Right kidney (tissue), 9 donors: ENCODE data around the gene CRKL.
"Not testable (repeated sequence)": the region's sequence is repeated elsewhere in the genome, so short reads cannot be mapped to it uniquely, and the experiment has no call there.

ENCODE experiments used
- DNase-seq: peaks from one replicate; pipeline ENCODE4 v3.0.0-alpha.2; 2016
- long read RNA-seq, 8 donors: transcript quantifications; one replicate each; lab custom pipeline, GENCODE V29; 2026

The CRKL gene
- long read RNA-seq, donor 1, full-length matches to known transcripts: 10 of 10 reads
- long read RNA-seq, donor 1, partial matches to known transcripts: 0 of 10 reads
- long read RNA-seq, donor 1, other reads (novel, unspliced or antisense): 0 of 10 reads
- long read RNA-seq, donor 2, full-length matches to known transcripts: 9 of 14 reads
- long read RNA-seq, donor 2, partial matches to known transcripts: 5 of 14 reads
- long read RNA-seq, donor 2, other reads (novel, unspliced or antisense): 0 of 14 reads
- long read RNA-seq, donor 3, full-length matches to known transcripts: 8 of 17 reads
- long read RNA-seq, donor 3, partial matches to known transcripts: 9 of 17 reads
- long read RNA-seq, donor 3, other reads (novel, unspliced or antisense): 0 of 17 reads
- long read RNA-seq, donor 4, full-length matches to known transcripts: 18 of 24 reads
- long read RNA-seq, donor 4, partial matches to known transcripts: 6 of 24 reads
- long read RNA-seq, donor 4, other reads (novel, unspliced or antisense): 0 of 24 reads
- long read RNA-seq, donor 5, full-length matches to known transcripts: 19 of 25 reads
- long read RNA-seq, donor 5, partial matches to known transcripts: 6 of 25 reads
- long read RNA-seq, donor 5, other reads (novel, unspliced or antisense): 0 of 25 reads
- long read RNA-seq, donor 6, full-length matches to known transcripts: 17 of 42 reads
- long read RNA-seq, donor 6, partial matches to known transcripts: 25 of 42 reads
- long read RNA-seq, donor 6, other reads (novel, unspliced or antisense): 0 of 42 reads
- long read RNA-seq, donor 7, full-length matches to known transcripts: 40 of 111 reads
- long read RNA-seq, donor 7, partial matches to known transcripts: 58 of 111 reads
- long read RNA-seq, donor 7, other reads (novel, unspliced or antisense): 13 of 111 reads
- long read RNA-seq, donor 8, full-length matches to known transcripts: 14 of 35 reads
- long read RNA-seq, donor 8, partial matches to known transcripts: 21 of 35 reads
- long read RNA-seq, donor 8, other reads (novel, unspliced or antisense): 0 of 35 reads

GRCh38 chr22:20916916-20917810 is at the start of gene CRKL:
Gene CRKL, plus strand, starts transcription at chr22:20917407. Its CDS starts 528 bp downstream, at chr22:20917935.
- peak; percentile 98 for DNase-seq

- DNase-seq: no peak
These were observed 48.9 kb upstream of the CRKL start for GRCh38 chr22:20868025-20868962.

- no peak for DNase-seq
These were observed 48.0 kb upstream of the CRKL start for GRCh38 chr22:20869234-20869633.

GRCh38 chr22:20873214-20873613 is 44.0 kb upstream of the CRKL start:
- DNase-seq: no peak

- DNase-seq: no peak
These were observed 41.9 kb upstream of the CRKL start for GRCh38 chr22:20875296-20875695.

- DNase-seq: no peak
These were observed 39.5 kb upstream of the CRKL start for GRCh38 chr22:20877715-20878114.

- no peak for DNase-seq
These were observed 36.0 kb upstream of the CRKL start for GRCh38 chr22:20881231-20881630.

- DNase-seq: no peak
These were observed 35.1 kb upstream of the CRKL start for GRCh38 chr22:20881869-20882815.

- no peak for DNase-seq
These were observed 34.4 kb upstream of the CRKL start for GRCh38 chr22:20882855-20883254.

GRCh38 chr22:20884454-20884853 is 32.8 kb upstream of the CRKL start:
- DNase-seq: no peak

GRCh38 chr22:20885017-20885556 is 32.1 kb upstream of the CRKL start:
- peak; percentile 48 for DNase-seq

GRCh38 chr22:20885557-20886323 is 31.5 kb upstream of the CRKL start:
- peak; percentile 71 for DNase-seq

- DNase-seq: no peak
These were observed 29.8 kb upstream of the CRKL start for GRCh38 chr22:20887375-20887774.

GRCh38 chr22:20889025-20889704 is 28.0 kb upstream of the CRKL start:
- DNase-seq: no peak

- no peak for DNase-seq
These were observed 27.2 kb upstream of the CRKL start for GRCh38 chr22:20889904-20890540.

GRCh38 chr22:20890975-20891374 is 26.2 kb upstream of the CRKL start:
- no peak for DNase-seq

GRCh38 chr22:20897737-20898136 is 19.5 kb upstream of the CRKL start:
- DNase-seq: not testable (repeated sequence)
